H54 (cell line): ENCODE data around the gene ATP8B3.

Source experiments
- DNase-seq: peaks from one replicate; pipeline ENCODE4 v3.0.0; 2011; ENCODE audit warnings: low spot score, mixed read lengths; ENCODE audit not compliant: insufficient read length
- FAIRE-seq: peaks from 3 replicates; lab custom pipeline; 2011; peaks lifted over from hg19 to GRCh38; lab: Jason Lieb, UNC
- POLR2A ChIP-seq: IDR thresholded peaks from 2 replicates; pipeline ENCODE4 v1.6.1; 2011; ENCODE audit warnings: low read depth, mild to moderate bottlenecking, low read length

Gene ATP8B3

GRCh38 chr19:1847348-1847683 lies 35.2 kb upstream of the ATP8B3 start:
- TF ChIP-seq POLR2A, result no peak
- no peak for FAIRE-seq
- no peak for DNase-seq

- TF ChIP-seq POLR2A, result no peak
- no peak for FAIRE-seq
- no peak for DNase-seq
These were observed 34.6 kb upstream of the ATP8B3 start for GRCh38 chr19:1846517-1847204.

- no peak for TF ChIP-seq POLR2A
- FAIRE-seq, result no peak
- DNase-seq, result no peak
These were observed 33.6 kb upstream of the ATP8B3 start for GRCh38 chr19:1845642-1846041.

DNA sequence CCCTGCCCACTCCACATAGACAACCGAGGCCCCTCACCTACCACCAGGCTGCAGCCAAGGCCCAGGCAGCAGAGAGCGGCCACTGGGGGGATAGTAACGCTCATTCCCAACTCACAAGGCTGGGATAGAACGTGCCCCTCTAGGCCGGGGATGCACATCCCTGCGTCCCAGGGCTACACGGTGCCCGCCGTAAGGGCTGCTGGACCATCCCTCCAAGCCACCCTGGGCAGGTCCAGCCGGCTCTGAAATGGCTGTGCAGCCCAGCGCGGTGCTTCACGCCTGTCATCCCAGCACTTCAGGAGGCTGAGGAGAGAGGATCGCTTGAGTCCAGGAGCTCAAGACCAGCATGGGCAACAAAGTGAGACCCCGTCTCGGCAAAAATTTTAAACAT lies 33.0 kb upstream of the ATP8B3 start:
- FAIRE-seq (no peak), DNase-seq (no peak)
- TF ChIP-seq POLR2A, result no peak

- FAIRE-seq (no peak), DNase-seq (no peak)
- no peak for TF ChIP-seq POLR2A
These were observed 32.5 kb upstream of the ATP8B3 start for GRCh38 chr19:1844513-1845124.

- FAIRE-seq (no peak), DNase-seq (no peak)
- no peak for TF ChIP-seq POLR2A
These were observed 31.7 kb upstream of the ATP8B3 start for GRCh38 chr19:1843646-1844394.

GRCh38 chr19:1843116-1843515 lies 31.0 kb upstream of the ATP8B3 start:
- no peak for TF ChIP-seq POLR2A
- DNase-seq (no peak), FAIRE-seq (no peak)

- no peak for FAIRE-seq
- DNase-seq, result no peak
- no peak for TF ChIP-seq POLR2A
These were observed 29.3 kb upstream of the ATP8B3 start for GRCh38 chr19:1841209-1841924.

DNA sequence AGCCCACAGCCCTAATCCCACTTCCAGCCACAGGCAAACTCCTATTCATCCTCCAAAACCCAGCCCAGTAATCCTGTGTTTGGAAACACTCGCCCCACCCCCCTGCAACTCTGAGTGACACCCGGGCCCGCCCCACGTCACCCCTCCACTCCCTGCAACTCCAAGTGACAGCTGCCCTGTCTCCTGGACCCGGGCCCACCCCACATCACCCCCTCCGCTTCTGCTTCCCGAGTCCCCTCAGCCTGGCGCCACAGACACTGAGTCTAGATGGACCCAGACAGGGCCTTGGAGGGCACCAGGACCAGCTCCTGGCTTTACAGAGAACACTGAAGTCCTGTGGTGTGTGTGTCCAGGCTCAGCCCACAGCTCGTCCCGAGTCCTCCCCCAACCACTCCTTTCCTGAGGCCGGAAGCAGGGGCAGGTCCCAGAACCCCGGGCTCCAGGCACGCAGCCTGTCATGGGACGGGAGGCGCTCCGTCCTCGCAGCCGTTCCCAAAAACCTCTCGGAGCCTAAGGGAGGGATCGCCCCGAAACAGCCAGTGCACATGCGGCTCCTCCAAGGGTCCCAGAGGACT lies 28.6 kb upstream of the ATP8B3 start:
- TF ChIP-seq POLR2A, result no peak
- DNase-seq (no peak), FAIRE-seq (no peak)

GRCh38 chr19:1839658-1840540 lies 27.8 kb upstream of the ATP8B3 start:
- DNase-seq, result no peak
- TF ChIP-seq POLR2A, result no peak
- FAIRE-seq, result no peak

DNA sequence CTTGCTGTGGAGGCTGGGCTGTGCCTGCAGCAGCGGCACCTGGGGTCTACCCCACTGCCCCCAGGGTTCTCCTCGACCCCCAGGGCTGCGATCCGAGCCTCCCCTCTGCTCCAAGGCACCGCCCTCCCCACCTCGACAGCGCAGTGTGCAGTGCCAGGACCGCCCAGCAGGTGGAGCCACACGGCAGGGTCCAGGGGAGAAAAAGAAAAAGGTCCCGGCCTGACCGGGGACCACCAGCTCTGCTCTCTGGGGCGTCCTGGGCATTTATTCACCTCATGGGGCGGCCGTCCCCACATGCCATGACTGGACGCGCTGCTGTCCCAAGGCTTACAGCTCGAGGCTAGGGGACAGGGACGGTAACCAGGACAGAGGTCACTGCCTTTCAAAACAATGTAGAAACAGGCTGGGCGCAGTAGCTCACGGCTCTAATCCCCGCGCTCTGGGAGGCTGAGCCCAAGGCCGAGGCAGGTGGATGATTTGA lies 25.6 kb upstream of the ATP8B3 start:
- FAIRE-seq, result no peak
- no peak for TF ChIP-seq POLR2A
- peak; percentile 66 for DNase-seq

DNA sequence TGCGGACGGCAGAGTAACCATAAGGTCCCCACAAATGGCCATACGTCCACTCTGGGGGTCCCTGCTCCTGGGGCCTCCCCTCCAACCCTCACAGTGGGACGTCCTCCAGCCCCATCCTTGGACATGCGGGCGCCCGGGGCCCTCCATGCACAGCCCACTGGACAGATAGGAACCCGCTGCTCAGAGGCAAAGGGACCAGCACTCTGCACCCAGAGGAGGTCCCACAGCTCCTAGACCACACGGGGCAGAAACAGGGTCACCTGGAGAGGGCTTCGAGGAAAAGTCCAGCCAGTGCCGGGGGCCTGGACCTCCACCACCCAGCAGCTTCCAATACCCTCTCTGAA lies 25.1 kb upstream of the ATP8B3 start:
- TF ChIP-seq POLR2A, result no peak
- FAIRE-seq (no peak), DNase-seq (no peak)

DNA sequence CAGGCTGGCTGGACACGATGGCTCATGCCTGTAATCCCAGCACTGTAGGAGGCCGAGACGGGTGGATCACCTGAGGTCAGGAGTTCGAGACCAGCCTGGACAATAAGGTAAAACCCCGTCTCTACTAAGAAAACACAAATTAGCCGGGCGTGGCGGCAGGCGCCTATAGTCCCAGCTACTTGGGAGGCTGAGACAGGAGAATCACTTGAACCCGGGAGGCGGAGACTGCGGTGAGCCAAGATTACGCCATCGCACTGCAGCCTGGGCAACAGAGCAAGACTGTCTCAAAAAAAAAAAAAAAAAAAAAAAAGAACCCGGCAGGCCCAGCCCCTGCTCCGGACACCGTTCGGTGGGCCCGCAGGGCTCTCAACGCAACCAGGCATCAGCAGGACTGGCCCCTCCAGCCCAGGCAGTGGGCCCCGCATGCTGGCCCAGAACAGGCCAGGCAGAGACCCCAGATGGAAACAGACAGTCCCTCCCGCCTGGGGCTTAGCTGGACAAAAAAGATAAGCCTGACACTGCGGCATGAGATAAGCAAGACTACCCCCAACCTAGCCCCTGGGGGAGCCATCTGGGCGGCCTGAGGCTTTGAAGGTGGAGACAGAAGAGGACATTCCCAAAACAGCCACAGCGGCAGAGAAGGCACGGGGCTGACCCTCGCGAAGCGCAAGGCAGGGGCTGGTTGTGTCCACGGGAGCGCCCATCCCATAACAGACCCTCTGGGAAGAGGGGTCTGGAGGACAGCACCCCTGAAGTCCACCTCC lies 24.6 kb upstream of the ATP8B3 start:
- no peak for FAIRE-seq

More for the DNA sequence above, 24.6 kb upstream of the ATP8B3 start:
- DNase-seq, result no peak
- TF ChIP-seq POLR2A, result no peak
